Lung (tissue), 12 donors: ENCODE measurements around the gene SLC66A2. TPM values are rescaled to one million over a fixed set of nuclear protein-coding genes. Genes with fewer than 3 reads are reported as not detected.

Source experiments
- ATAC-seq: fragments of 200-7000 bp; cut with Tn5 transposase; one replicate; pipeline ENCODE4 v1.9.1; 2020; ENCODE audit warnings: moderate number of reproducible peaks; ENCODE audit not compliant: insufficient read depth, low FRiP score
- DNase-seq, 3 donors: peaks; one replicate each; pipeline ENCODE4 v3.0.0-alpha.2; 2013 to 2017
- H3K27ac ChIP-seq, 2 donors: one replicate each; pipeline ENCODE4 v1.5.1; 2013; ENCODE audit warnings: mild to moderate bottlenecking in 2 of 2, moderate library complexity in 2 of 2, control low read depth in 1 of 2, inconsistent platforms in 1 of 2, low read depth in 1 of 2, low read length in 1 of 2
- H3K27me3 ChIP-seq, 3 donors: one replicate each; pipeline ENCODE4 v1.5.1; 2013; ENCODE audit warnings: low read length in 2 of 3; ENCODE audit not compliant: control insufficient read depth in 3 of 3, insufficient read depth in 3 of 3
- H3K36me3 ChIP-seq, 4 donors: one replicate each; pipeline ENCODE4 v1.5.1; 2013; ENCODE audit warnings: low read length in 4 of 4, mild to moderate bottlenecking in 1 of 4, moderate library complexity in 1 of 4; ENCODE audit not compliant: control insufficient read depth in 4 of 4, insufficient read depth in 4 of 4
- H3K4me1 ChIP-seq, 5 donors: one replicate each; pipeline ENCODE4 v1.5.1; 2013; ENCODE audit warnings: low read length in 5 of 5, mild to moderate bottlenecking in 2 of 5, moderate library complexity in 1 of 5; ENCODE audit not compliant: control insufficient read depth in 5 of 5, insufficient read depth in 5 of 5
- H3K4me3 ChIP-seq: one replicate; pipeline ENCODE4 v1.5.1; 2013; ENCODE audit warnings: mild to moderate bottlenecking, control low read depth, moderate library complexity
- H3K9ac ChIP-seq, 2 donors: one replicate each; pipeline ENCODE4 v1.5.1; 2013; ENCODE audit warnings: low read length in 2 of 2, control low read depth in 1 of 2; ENCODE audit not compliant: insufficient read depth in 1 of 2
- H3K9me3 ChIP-seq, 4 donors: one replicate each; pipeline ENCODE4 v1.5.1; 2013; ENCODE audit warnings: low read length in 3 of 4, mild to moderate bottlenecking in 1 of 4, moderate library complexity in 1 of 4; ENCODE audit not compliant: control insufficient read depth in 4 of 4, insufficient read depth in 3 of 4
- CTCF ChIP-seq: IDR thresholded peaks from 2 replicates; pipeline ENCODE4 v1.5.1; 2012; ENCODE audit warnings: mild to moderate bottlenecking; ENCODE audit errors: control extremely low read depth, extremely low read depth
- WGBS, 2 donors: extraction: QIAGEN DNeasy Blood & Tissue Kit; methylation state at CpG; one replicate each; pipeline ENCODE4 v1.1.7; 2013; 5-methylcytosine and 5-hydroxymethylcytosine counted together
- polyA plus RNA-seq, 2 donors: library from polyadenylated mRNA; stranded (reverse); fragments of 200-250 nt; gene quantifications; one replicate each; pipeline ENCODE4 v1.2.1, GENCODE V29; 2013
- total RNA-seq, 2 donors: library from RNA; depleted of rRNA in 1 of 2; stranded (reverse); fragments of >200 nt in 1 of 2; gene quantifications; one replicate each; pipeline ENCODE4 v1.2.1, GENCODE V29; 2014 to 2021
- donor health status: control.
- donor health status: control.
- donor health status: Bipolar disorder and iron deficiency.
- donor health status: healthy.
- donor health status: DM: yes; HTN: yes; CAD: no.

SLC66A2 gene
- total and polyA plus RNA-seq, 4 donors, result 26.5 to 71.8 (median 62.3) TPM

- 64 to 84% methylated on average over 5 of the region's 5 CpGs for WGBS, 2 donors
- TF ChIP-seq CTCF, result no peak
- Histone ChIP-seq H3K36me3 (peaks cover 3 to 51% (median 34%) of the 10 kb centered on the region in 4 donors), H3K4me3 (no peak overlapping the region), H3K27me3 (no peaks in the 10 kb centered on the region), H3K9me3 (peaks cover 0 to 5% (median 0%) of the 10 kb centered on the region in 4 donors), H3K27ac (no peak overlapping the region), H3K9ac (no peak overlapping the region), H3K4me1 (peaks cover 0 to 3% (median 0%) of the 10 kb centered on the region in 5 donors)
- DNase-seq (no peak), ATAC-seq (no peak)
These were observed 12.4 kb downstream of the SLC66A2 start for GRCh38 chr18:79939096-79939495.

GRCh38 chr18:79938196-79938595 is 13.3 kb downstream of the SLC66A2 start:
- peak overlapping the region in 1 of 2 donors; percentile 66 for H3K27ac ChIP-seq
- no peak overlapping the region for H3K9ac ChIP-seq
- peaks cover 0 to 8% (median 3%) of the 10 kb centered on the region in 4 donors for H3K9me3 ChIP-seq
- no peak for TF ChIP-seq CTCF
- DNase-seq, result no peak
- no peak for ATAC-seq
- H3K27me3 ChIP-seq, result no peaks in the 10 kb centered on the region
- H3K36me3 ChIP-seq, result peaks cover 3 to 54% (median 35%) of the 10 kb centered on the region in 4 donors
- peaks cover 0 to 3% (median 0%) of the 10 kb centered on the region in 5 donors for H3K4me1 ChIP-seq
- WGBS, 2 donors, result 92 to 93% methylated on average over 9 of the region's 9 CpGs
- no peak overlapping the region for H3K4me3 ChIP-seq

- Histone ChIP-seq H3K27me3 (no peaks in the 10 kb centered on the region), H3K9ac (no peak overlapping the region), H3K4me3 (no peak overlapping the region), H3K36me3 (peaks cover 2 to 47% (median 31%) of the 10 kb centered on the region in 4 donors), H3K27ac (no peak overlapping the region), H3K9me3 (peaks cover 0 to 8% (median 3%) of the 10 kb centered on the region in 4 donors), H3K4me1 (peaks cover 0 to 3% (median 0%) of the 10 kb centered on the region in 5 donors)
- DNase-seq, result peak in 1 of 3 donors; percentile 10
- no peak for ATAC-seq
- no peak for TF ChIP-seq CTCF
- 96 to 98% methylated on average over 25 of the region's 25 CpGs for WGBS, 2 donors
These were observed 14.2 kb downstream of the SLC66A2 start for GRCh38 chr18:79937103-79937860.
